Measurements from ENCODE around the gene SLC22A3.

The SLC22A3 gene

GRCh38 chr6:160386869-160387530 lies 38.8 kb downstream of the SLC22A3 start:
- H3K27ac ChIP-seq: peak overlapping the region; percentile 98
- no peak; the same call in 1 of the 2 replicates for TF ChIP-seq CTCF (IDR thresholded peaks at IDR 0.05)
- TF ChIP-seq ZFX (IDR thresholded peaks at IDR 0.05; ENCODE audit: borderline replicate concordance): no peak

GRCh38 chr6:160387916-160388643 lies 39.9 kb downstream of the SLC22A3 start:
- TF ChIP-seq CTCF (IDR thresholded peaks at IDR 0.05) (no peak), ZFX (IDR thresholded peaks at IDR 0.05; ENCODE audit: borderline replicate concordance) (no peak)

GRCh38 chr6:160388922-160389321 lies 40.7 kb downstream of the SLC22A3 start:
- TF ChIP-seq CTCF (IDR thresholded peaks at IDR 0.05) (no peak), ZFX (IDR thresholded peaks at IDR 0.05; ENCODE audit: borderline replicate concordance) (no peak)
- peak overlapping the region; percentile 98 for H3K27ac ChIP-seq

More at GRCh38 chr6:160387916-160388643, 39.9 kb downstream of the SLC22A3 start:
- H3K27ac ChIP-seq: peak overlapping the region; percentile 98

GRCh38 chr6:160391419-160392116 lies 43.4 kb downstream of the SLC22A3 start:
- peak overlapping the region; percentile 98 for H3K27ac ChIP-seq
- TF ChIP-seq ZFX (IDR thresholded peaks at IDR 0.05; ENCODE audit: borderline replicate concordance): no peak
- no peak for TF ChIP-seq CTCF (IDR thresholded peaks at IDR 0.05)

DNA sequence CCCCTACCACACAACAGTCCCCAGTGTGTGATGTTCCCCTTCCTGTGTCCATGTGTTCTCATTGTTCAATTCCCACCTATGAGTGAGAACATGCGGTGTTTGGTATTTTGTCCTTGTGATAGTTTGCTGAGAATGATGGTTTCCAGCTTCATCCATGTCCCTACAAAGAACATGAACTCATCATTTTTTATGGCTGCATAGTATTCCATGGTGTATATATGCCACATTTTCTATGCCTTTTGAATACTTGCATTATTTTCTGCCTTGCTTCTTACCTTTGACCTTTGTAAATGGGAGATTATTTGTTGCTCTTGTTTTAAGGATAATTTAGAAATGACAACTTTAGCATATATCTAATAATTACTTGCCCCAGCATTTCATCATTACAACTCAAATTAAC lies 45.3 kb downstream of the SLC22A3 start:
- H3K27ac ChIP-seq: peak overlapping the region; percentile 98

DNA sequence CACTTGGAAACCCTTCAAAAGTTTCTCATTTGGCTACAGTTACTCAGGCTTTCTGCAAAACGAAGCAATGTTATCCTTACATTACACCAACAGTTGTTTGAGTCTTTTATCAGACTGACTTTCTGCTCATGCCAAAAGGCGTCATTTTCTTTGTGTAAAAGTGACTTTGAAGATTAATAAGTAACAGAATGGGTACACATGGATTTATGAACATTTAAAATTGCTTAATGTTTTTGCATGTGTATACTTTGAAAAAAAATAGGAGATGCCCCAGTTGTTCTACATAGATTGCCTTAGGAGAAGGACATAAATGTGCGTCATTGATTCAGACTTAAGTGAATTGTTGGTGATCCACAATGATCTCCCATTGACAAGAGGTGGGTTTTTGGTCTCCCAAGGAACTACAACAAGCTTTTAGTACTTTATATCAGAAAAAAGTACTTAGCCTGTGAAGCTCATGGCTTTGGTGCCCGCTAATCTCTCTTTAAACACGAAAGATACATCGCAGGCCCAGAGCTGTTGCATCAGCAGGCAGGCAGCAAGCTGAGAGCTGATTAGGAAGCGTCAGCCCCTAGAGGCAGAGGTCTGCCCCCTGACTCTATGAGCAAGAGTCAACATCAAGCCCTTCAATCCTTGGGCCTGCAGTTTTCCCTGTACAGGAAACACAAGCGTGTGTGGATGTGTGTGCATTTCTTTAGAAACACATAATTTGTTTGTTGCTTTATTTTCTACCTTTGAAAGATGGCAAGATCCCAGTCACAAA lies 45.9 kb downstream of the SLC22A3 start:
- peak overlapping the region; percentile 98 for H3K27ac ChIP-seq
- TF ChIP-seq ZFX (IDR thresholded peaks at IDR 0.05; ENCODE audit: borderline replicate concordance): no peak
- TF ChIP-seq CTCF (IDR thresholded peaks at IDR 0.05): peak; percentile 23; the same call in 1 of the 2 replicates

GRCh38 chr6:160394654-160395035 lies 46.5 kb downstream of the SLC22A3 start:
- peak; percentile 20; the same call in 1 of the 2 replicates for TF ChIP-seq CTCF (IDR thresholded peaks at IDR 0.05)
- TF ChIP-seq ZFX (IDR thresholded peaks at IDR 0.05; ENCODE audit: borderline replicate concordance): no peak
- peak overlapping the region; percentile 98 for H3K27ac ChIP-seq
